Activated CD4-positive, alpha-beta T cell treated with anti-CD3 and anti-CD28 coated beads, Interleukin-2, amount 50 U/mL, for 48 hours (primary cell): ENCODE measurements around the gene GLI1.
"Not testable (repeated sequence)": the region's sequence is repeated elsewhere in the genome, so short reads cannot be mapped to it uniquely, and the experiment has no call there.

ENCODE experiments used
- DNase-seq, 2 experiments: peaks; one replicate each; pipeline ENCODE4 v3.0.0-alpha.2; 2020

The GLI1 gene

GRCh38 chr12:57441846-57442427, 17.6 kb upstream of the GLI1 start:
- DNase-seq, result no peak

- not testable (repeated sequence) for DNase-seq
Measured at GRCh38 chr12:57444337-57444736, 15.2 kb upstream of the GLI1 start.

GRCh38 chr12:57444744-57445143, 14.8 kb upstream of the GLI1 start:
- no peak for DNase-seq

GRCh38 chr12:57446292-57446960, 13.2 kb upstream of the GLI1 start:
- no peak for DNase-seq

- no peak for DNase-seq
Measured at GRCh38 chr12:57448669-57449068, 10.9 kb upstream of the GLI1 start.

GRCh38 chr12:57449375-57449774, 10.2 kb upstream of the GLI1 start:
- DNase-seq, result no peak

GRCh38 chr12:57450057-57450456, 9.5 kb upstream of the GLI1 start:
- DNase-seq, result no peak

GRCh38 chr12:57451233-57451778, 8.3 kb upstream of the GLI1 start:
- DNase-seq, result no peak

GRCh38 chr12:57452181-57452936, 7.2 kb upstream of the GLI1 start:
- DNase-seq, result no peak

- DNase-seq, result peak; percentile 75 to 80
Measured at GRCh38 chr12:57452937-57453509, 6.6 kb upstream of the GLI1 start.

GRCh38 chr12:57454213-57454565, 5.4 kb upstream of the GLI1 start:
- no peak for DNase-seq

GRCh38 chr12:57454566-57455373, 4.8 kb upstream of the GLI1 start, which contains the start of gene INHBE:
Gene INHBE (plus strand): TSS chr12:57455307. CDS start chr12:57455537, 230 bp downstream.
- DNase-seq, result no peak

- no peak for DNase-seq
Measured at GRCh38 chr12:57455374-57456144, 4.0 kb upstream of the GLI1 start.

GRCh38 chr12:57456145-57456700, 3.4 kb upstream of the GLI1 start:
- DNase-seq, result peak; percentile 46 to 59

GRCh38 chr12:57456737-57457490, 2.7 kb upstream of the GLI1 start:
- DNase-seq, result no peak

GRCh38 chr12:57458665-57459054, 925 bp upstream of the GLI1 start:
- DNase-seq, result no peak

GRCh38 chr12:57459055-57459749, 383 bp upstream of the GLI1 start:
- DNase-seq, result peak; percentile 97 to 98

- no peak for DNase-seq
Measured at GRCh38 chr12:57460468-57460784, 841 bp downstream of the GLI1 start.

- DNase-seq, result no peak
Measured at GRCh38 chr12:57460841-57461275, 1.3 kb downstream of the GLI1 start.

GRCh38 chr12:57461276-57461916, 1.8 kb downstream of the GLI1 start:
- DNase-seq, result peak; percentile 38 to 39
